ENCODE measurements around the gene THSD7B. TPM values are rescaled to one million over a fixed set of nuclear protein-coding genes. Genes with fewer than 3 reads are reported as not detected.
"Not testable (repeated sequence)": the region's sequence is repeated elsewhere in the genome, so short reads cannot be mapped to it uniquely, and the experiment has no call there.

The THSD7B gene
- total RNA-seq, 1 donor from 2014 or later = not detected

DNA sequence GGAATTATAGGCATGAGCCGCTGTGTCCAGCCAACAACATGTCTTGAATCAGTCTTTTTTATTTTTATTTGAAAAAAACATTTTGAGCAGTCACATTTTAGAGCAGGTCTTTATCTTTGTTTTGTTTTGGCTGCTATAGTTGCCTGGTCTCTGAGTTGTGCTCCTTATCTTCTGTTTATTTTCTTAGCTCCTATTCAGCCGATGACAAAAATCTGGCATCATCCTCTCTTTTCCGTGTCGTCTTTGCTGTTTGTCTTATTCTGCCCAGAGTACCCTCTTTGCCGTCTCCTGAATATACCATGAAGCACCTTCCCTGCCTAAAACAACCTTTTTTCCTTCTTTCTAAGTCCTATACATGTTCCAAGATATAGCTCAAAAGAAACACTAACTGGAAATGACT lies 201.1 kb downstream of the THSD7B start:
- POLR2A ChIA-PET = no interaction called here
- H3K4me1 Mint-ChIP-seq = no peaks in the 10 kb centered on the region

DNA sequence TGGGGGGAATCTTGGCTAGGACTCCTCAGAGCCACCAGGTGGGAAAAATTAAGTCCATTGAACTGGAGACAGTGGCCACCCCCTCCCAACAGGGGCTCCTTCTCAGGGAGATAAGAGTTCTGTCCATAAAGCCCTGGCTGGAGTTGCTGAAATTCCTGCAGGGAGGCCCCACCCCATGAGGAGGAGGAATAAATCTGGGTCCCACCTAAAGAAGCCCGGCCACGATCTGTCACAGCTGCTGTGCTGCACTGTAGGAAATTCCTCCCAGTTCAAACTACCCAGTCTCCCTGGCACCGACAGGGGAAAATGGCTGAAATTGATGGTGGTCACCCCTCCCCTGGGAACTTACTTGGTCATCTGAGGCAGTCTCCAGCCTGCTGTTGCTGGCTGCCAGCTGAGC lies 215.0 kb downstream of the THSD7B start:
- ATAC-seq (ENCODE audit: low read depth) = no peak
- TF ChIP-seq, protein P1, sequence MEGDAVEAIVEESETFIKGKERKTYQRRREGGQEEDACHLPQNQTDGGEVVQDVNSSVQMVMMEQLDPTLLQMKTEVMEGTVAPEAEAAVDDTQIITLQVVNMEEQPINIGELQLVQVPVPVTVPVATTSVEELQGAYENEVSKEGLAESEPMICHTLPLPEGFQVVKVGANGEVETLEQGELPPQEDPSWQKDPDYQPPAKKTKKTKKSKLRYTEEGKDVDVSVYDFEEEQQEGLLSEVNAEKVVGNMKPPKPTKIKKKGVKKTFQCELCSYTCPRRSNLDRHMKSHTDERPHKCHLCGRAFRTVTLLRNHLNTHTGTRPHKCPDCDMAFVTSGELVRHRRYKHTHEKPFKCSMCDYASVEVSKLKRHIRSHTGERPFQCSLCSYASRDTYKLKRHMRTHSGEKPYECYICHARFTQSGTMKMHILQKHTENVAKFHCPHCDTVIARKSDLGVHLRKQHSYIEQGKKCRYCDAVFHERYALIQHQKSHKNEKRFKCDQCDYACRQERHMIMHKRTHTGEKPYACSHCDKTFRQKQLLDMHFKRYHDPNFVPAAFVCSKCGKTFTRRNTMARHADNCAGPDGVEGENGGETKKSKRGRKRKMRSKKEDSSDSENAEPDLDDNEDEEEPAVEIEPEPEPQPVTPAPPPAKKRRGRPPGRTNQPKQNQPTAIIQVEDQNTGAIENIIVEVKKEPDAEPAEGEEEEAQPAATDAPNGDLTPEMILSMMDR (IDR thresholded peaks at IDR 0.05) = no peak
- no peaks in the 10 kb centered on the region for H3K9me3 Mint-ChIP-seq

More for the DNA sequence above, 201.1 kb downstream of the THSD7B start:
- Mint-ChIP-seq H3K9me3 (no peaks in the 10 kb centered on the region), H3K27ac (no peak overlapping the region), H3K36me3 (ENCODE audit: low read depth) (no peaks in the 10 kb centered on the region), H3K27me3 (no peaks in the 10 kb centered on the region), H3K4me3 (no peak overlapping the region)
- TF ChIP-seq, protein P1 (IDR thresholded peaks at IDR 0.05) = no peak
- intact Hi-C loops (cut with micrococcal nuclease) = no loop called here
- DNase-seq = no peak
- CTCF ChIA-PET = no interaction called here
- no peak for ATAC-seq (ENCODE audit: low read depth)

GRCh38 chr2:136981689-136982088 lies 216.3 kb downstream of the THSD7B start:
- DNase-seq; H3K27me3 Mint-ChIP-seq; intact Hi-C loops (cut with micrococcal nuclease); H3K36me3 Mint-ChIP-seq (ENCODE audit: low read depth); H3K27ac Mint-ChIP-seq; CTCF ChIA-PET; H3K4me1 Mint-ChIP-seq; ATAC-seq (ENCODE audit: low read depth); H3K4me3 Mint-ChIP-seq; H3K9me3 Mint-ChIP-seq; POLR2A ChIA-PET: not testable (repeated sequence)

More for the DNA sequence above, 215.0 kb downstream of the THSD7B start:
- H3K4me1 Mint-ChIP-seq = no peaks in the 10 kb centered on the region
- no peak overlapping the region for H3K27ac Mint-ChIP-seq
- ChIA-PET POLR2A (no interaction called here), CTCF (no interaction called here)
- H3K36me3 Mint-ChIP-seq (ENCODE audit: low read depth) = no peaks in the 10 kb centered on the region
- H3K27me3 Mint-ChIP-seq = no peaks in the 10 kb centered on the region
- DNase-seq = no peak
- H3K4me3 Mint-ChIP-seq = no peak overlapping the region
- intact Hi-C loops (cut with micrococcal nuclease) = no loop called here

DNA sequence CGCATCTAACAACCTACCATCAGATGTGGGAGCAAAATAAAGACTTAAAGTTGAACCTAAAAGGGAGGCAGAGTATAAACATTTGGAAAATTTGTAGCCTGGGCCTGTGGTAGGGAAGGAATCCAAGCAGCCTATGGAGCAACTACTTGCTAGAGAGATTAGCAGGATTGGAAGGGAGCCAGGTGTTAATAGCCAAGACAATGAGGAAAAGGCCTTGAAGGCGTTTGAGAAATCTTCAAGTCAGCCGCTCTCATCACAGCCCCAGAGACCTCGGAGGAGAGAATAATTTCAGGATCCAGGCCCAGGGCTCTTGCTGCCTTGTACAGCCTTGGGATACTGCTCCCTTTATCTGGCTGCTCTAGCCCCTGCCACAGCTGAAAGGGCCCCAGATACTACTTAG lies 219.7 kb downstream of the THSD7B start:
- no peak overlapping the region for H3K27ac Mint-ChIP-seq
- H3K27me3 Mint-ChIP-seq = no peaks in the 10 kb centered on the region
- POLR2A ChIA-PET = no interaction called here

DNA sequence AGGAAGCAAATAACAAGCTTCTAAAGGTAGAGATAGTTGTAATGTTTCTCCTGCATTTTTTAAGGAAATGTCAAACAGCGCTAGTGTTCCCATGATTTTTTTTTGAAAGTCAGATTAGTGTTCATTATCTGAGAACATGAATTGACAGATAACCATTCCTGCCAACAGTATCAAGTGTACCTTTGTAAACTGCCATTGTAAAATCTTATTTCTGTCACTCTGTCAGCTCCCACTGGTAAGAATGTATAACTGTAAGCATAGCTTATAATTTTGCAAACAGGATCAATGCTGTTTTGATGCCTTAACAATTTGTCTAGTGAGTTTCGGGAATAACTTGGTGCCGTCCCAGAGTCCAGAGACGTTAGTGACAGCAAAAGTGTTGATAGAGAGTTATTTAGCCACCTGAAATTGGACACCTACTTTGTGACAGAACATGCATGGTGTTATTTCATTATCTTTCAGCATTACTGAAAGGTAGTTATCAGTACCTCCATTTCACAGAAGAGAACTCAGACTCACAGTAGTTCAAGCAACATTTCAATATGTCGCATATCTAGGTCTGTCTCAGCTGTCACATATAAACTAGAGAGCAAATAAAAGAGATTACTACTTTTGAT lies 221.4 kb downstream of the THSD7B start:
- no peaks in the 10 kb centered on the region for H3K4me1 Mint-ChIP-seq
- DNase-seq (no peak), ATAC-seq (ENCODE audit: low read depth) (no peak)
- no peaks in the 10 kb centered on the region for H3K36me3 Mint-ChIP-seq (ENCODE audit: low read depth)
- POLR2A ChIA-PET = no interaction called here
- no peaks in the 10 kb centered on the region for H3K27me3 Mint-ChIP-seq
- intact Hi-C loops (cut with micrococcal nuclease) = no loop called here
- CTCF ChIA-PET = no interaction called here
- no peak overlapping the region for H3K4me3 Mint-ChIP-seq
- H3K9me3 Mint-ChIP-seq = no peaks in the 10 kb centered on the region
- H3K27ac Mint-ChIP-seq = no peak overlapping the region
- TF ChIP-seq, protein P1 (IDR thresholded peaks at IDR 0.05) = no peak

More for the DNA sequence above, 219.7 kb downstream of the THSD7B start:
- no peak for DNase-seq
- CTCF ChIA-PET = no interaction called here
- TF ChIP-seq, protein P1 (IDR thresholded peaks at IDR 0.05) = no peak
- no peak for ATAC-seq (ENCODE audit: low read depth)
- no peaks in the 10 kb centered on the region for H3K9me3 Mint-ChIP-seq
- no peaks in the 10 kb centered on the region for H3K4me1 Mint-ChIP-seq
- no peaks in the 10 kb centered on the region for H3K36me3 Mint-ChIP-seq (ENCODE audit: low read depth)
- intact Hi-C loops (cut with micrococcal nuclease) = no loop called here
- no peak overlapping the region for H3K4me3 Mint-ChIP-seq

- Mint-ChIP-seq H3K27me3 (no peaks in the 10 kb centered on the region), H3K4me3 (no peak overlapping the region), H3K27ac (no peak overlapping the region), H3K4me1 (no peaks in the 10 kb centered on the region), H3K9me3 (no peaks in the 10 kb centered on the region), H3K36me3 (ENCODE audit: low read depth) (no peaks in the 10 kb centered on the region)
- intact Hi-C loops (cut with micrococcal nuclease) = no loop called here
- ChIA-PET CTCF (no interaction called here), POLR2A (no interaction called here)
- ATAC-seq (ENCODE audit: low read depth) (no peak), DNase-seq (no peak)
- TF ChIP-seq, protein P1 (IDR thresholded peaks at IDR 0.05) = no peak
Measured at GRCh38 chr2:136990316-136990715, 225.0 kb downstream of the THSD7B start.
